Brain microvascular endothelial cell (primary cell): Measurements from ENCODE around the gene CTRB1.

Experiments
- DNase-seq: peaks from one replicate; pipeline ENCODE4 v3.0.0-alpha.2; 2020
- H3K27ac ChIP-seq: fragments of 250-450 bp; sonication (Bioruptor Pico); 2 replicates; pipeline ENCODE4 v1.5.1; 2020; ENCODE audit warnings: mild to moderate bottlenecking, moderate library complexity
- H3K27me3 ChIP-seq: fragments of 250-450 bp; sonication (Bioruptor Pico); replicated peaks from 2 replicates; pipeline ENCODE4 v1.5.1; 2020; ENCODE audit warnings: mild to moderate bottlenecking
- H3K36me3 ChIP-seq: fragments of 250-450 bp; sonication (Bioruptor Pico); replicated peaks from 2 replicates; pipeline ENCODE4 v1.5.1; 2020; ENCODE audit warnings: mild to moderate bottlenecking
- H3K4me3 ChIP-seq: 2 replicates; pipeline ENCODE4 v1.5.1; 2011; ENCODE audit warnings: low read depth, mild to moderate bottlenecking, control low read depth, low read length, moderate library complexity
- CTCF ChIP-seq: IDR thresholded peaks from 2 replicates; pipeline ENCODE4 v1.5.1; 2011; ENCODE audit warnings: low read depth, mild to moderate bottlenecking, moderate library complexity, low read length, control low read depth, inconsistent platforms; ENCODE audit errors: missing control alignments
- in situ Hi-C: cut with HindIII; loops from 2 replicates; pipeline ENCODE4 v1.10.0; 2017; ENCODE audit warnings: low sequenced_read_pairs, low pct_ligation_motif_present

The CTRB1 gene

GRCh38 chr16:75228143-75228976 lies 9.6 kb downstream of the CTRB1 start:
- TF ChIP-seq CTCF = no peak
- DNase-seq = no peak
- Histone ChIP-seq H3K27me3 (no peaks in the 10 kb centered on the region), H3K27ac (no peak overlapping the region), H3K4me3 (no peak overlapping the region), H3K36me3 (peaks cover 48% of the 10 kb centered on the region)
- in situ Hi-C loops = no loop called here

- H3K27ac ChIP-seq = no peak overlapping the region
- no peak for DNase-seq
- in situ Hi-C loops = no loop called here
- TF ChIP-seq CTCF = no peak
- H3K36me3 ChIP-seq = peaks cover 56% of the 10 kb centered on the region
- H3K4me3 ChIP-seq = no peak overlapping the region
- H3K27me3 ChIP-seq = no peaks in the 10 kb centered on the region
Observed at GRCh38 chr16:75229172-75230031, 10.6 kb downstream of the CTRB1 start.

- in situ Hi-C loops = no loop called here
- Histone ChIP-seq H3K36me3 (peaks cover 68% of the 10 kb centered on the region), H3K27me3 (no peaks in the 10 kb centered on the region), H3K27ac (peak overlapping the region; percentile 22), H3K4me3 (no peak overlapping the region)
- no peak for DNase-seq
- TF ChIP-seq CTCF = no peak
Observed at GRCh38 chr16:75230471-75231110, 11.8 kb downstream of the CTRB1 start.

- no peak for TF ChIP-seq CTCF
- Histone ChIP-seq H3K27me3 (no peaks in the 10 kb centered on the region), H3K4me3 (no peak overlapping the region), H3K27ac (no peak overlapping the region), H3K36me3 (peaks cover 78% of the 10 kb centered on the region)
- in situ Hi-C loops = no loop called here
- DNase-seq = no peak
Observed at GRCh38 chr16:75231570-75231969, 12.8 kb downstream of the CTRB1 start.

GRCh38 chr16:75233611-75233938 lies 14.8 kb downstream of the CTRB1 start:
- H3K27ac ChIP-seq = no peak overlapping the region
- in situ Hi-C loops = no loop called here

More at GRCh38 chr16:75233611-75233938, 14.8 kb downstream of the CTRB1 start:
- no peak for DNase-seq
- H3K36me3 ChIP-seq = peaks cover 79% of the 10 kb centered on the region
- no peaks in the 10 kb centered on the region for H3K27me3 ChIP-seq
- H3K4me3 ChIP-seq = no peak overlapping the region
- no peak for TF ChIP-seq CTCF
